Tibial nerve (tissue), 4 donors: Measurements from ENCODE around the gene LY6G6C.

ENCODE experiments used
- EP300 ChIP-seq, 2 donors: sonication (generic); formaldehyde crosslinking; IDR thresholded peaks; one replicate each; pipeline ENCODE4 v1.6.1; 2017; ENCODE audit warnings: antibody characterized with exemption in 2 of 2, mild to moderate bottlenecking in 1 of 2
- POLR2A ChIP-seq, 2 donors: fragments of 450-650 bp; IDR thresholded peaks; one replicate each; pipeline ENCODE4 v1.6.1; 2017; ENCODE audit warnings: antibody characterized with exemption in 2 of 2, mild to moderate bottlenecking in 2 of 2, moderate library complexity in 2 of 2
- TF ChIP-seq, protein P1 (sequence below), 5 experiments: fragments of 200-600 bp in 3 of 5; fragments of 450-650 bp in 2 of 5; sonication (generic) in 3 of 5; IDR thresholded peaks; one replicate each; pipeline ENCODE4 v1.5.1; 2016 to 2019; ENCODE audit warnings: antibody characterized with exemption in 5 of 5, mild to moderate bottlenecking in 3 of 5, moderate library complexity in 2 of 5

DNA sequence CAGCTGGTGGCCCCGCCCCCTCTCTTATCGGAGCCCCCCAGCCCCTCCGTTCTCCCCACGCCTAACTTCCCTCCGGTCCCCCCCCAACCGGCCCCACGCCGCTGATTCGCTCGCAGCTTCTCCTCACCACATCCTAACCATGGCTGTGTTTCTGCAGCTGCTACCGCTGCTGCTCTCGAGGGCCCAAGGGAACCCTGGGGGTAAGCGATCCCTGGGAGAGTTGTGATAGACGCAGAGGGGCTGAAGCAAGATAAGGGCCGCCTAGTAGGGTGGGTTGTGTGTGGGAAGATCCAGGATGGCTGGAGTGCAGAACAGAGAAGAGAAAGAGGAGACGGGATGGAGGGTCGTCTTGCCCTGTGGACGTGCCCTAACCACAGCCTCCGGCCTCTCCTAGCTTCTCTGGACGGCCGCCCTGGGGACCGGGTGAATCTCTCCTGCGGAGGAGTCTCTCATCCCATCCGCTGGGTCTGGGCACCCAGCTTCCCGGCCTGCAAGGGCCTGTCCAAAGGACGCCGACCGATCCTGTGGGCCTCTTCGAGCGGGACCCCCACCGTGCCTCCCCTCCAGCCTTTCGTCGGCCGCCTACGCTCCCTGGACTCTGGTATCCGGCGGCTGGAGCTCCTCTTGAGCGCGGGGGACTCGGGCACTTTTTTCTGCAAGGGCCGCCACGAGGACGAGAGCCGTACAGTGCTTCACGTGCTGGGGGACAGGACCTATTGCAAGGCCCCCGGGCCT, 1.9 kb upstream of the LY6G6C start, which contains the start of gene MPIG6B:
- TF ChIP-seq POLR2A (IDR thresholded peaks at IDR 0.05) (no peak), EP300 (IDR thresholded peaks at IDR 0.05) (no peak)
- TF ChIP-seq, protein P1, sequence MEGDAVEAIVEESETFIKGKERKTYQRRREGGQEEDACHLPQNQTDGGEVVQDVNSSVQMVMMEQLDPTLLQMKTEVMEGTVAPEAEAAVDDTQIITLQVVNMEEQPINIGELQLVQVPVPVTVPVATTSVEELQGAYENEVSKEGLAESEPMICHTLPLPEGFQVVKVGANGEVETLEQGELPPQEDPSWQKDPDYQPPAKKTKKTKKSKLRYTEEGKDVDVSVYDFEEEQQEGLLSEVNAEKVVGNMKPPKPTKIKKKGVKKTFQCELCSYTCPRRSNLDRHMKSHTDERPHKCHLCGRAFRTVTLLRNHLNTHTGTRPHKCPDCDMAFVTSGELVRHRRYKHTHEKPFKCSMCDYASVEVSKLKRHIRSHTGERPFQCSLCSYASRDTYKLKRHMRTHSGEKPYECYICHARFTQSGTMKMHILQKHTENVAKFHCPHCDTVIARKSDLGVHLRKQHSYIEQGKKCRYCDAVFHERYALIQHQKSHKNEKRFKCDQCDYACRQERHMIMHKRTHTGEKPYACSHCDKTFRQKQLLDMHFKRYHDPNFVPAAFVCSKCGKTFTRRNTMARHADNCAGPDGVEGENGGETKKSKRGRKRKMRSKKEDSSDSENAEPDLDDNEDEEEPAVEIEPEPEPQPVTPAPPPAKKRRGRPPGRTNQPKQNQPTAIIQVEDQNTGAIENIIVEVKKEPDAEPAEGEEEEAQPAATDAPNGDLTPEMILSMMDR (IDR thresholded peaks at IDR 0.05): no peak
